Upper lobe of left lung (tissue), 4 donors: ENCODE results near the gene NDUFB7.

Experiments used
- CTCF ChIP-seq, 6 experiments: fragments of 450-650 bp in 4 of 6; fragments of 200-600 bp in 2 of 6; sonication (generic) in 2 of 6; IDR thresholded peaks; one replicate each; pipeline ENCODE4 v1.5.1; 2016 to 2019; ENCODE audit warnings: antibody characterized with exemption in 6 of 6
- EP300 ChIP-seq, 4 donors: sonication (generic); formaldehyde crosslinking; IDR thresholded peaks; one replicate each; pipeline ENCODE4 v1.5.1; 2017; ENCODE audit warnings: antibody characterized with exemption in 4 of 4, control low read depth in 2 of 4
- POLR2A ChIP-seq, 4 donors: fragments of 450-650 bp; IDR thresholded peaks; one replicate each; pipeline ENCODE4 v1.5.1; 2016 to 2017; ENCODE audit warnings: antibody characterized with exemption in 4 of 4, mild to moderate bottlenecking in 2 of 4

DNA sequence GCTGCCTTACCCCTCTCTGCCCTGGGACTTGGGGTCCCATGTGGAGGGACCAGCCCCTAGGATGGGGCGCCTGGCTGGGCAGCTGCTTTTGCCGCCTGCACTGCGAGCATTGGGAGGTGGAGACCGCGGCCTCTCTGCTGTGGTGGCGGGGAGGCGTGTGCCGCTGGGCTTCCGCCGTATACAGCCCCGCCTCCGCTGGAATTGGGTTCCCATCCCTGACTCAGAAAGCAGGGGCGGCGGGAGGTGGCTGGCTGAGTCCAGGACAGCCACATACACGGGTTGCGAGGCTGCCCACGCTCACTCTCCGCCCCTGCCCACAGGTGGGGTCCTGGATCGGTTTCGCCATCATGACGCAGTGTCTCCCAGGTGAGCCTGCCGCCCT, 6.6 kb downstream of the NDUFB7 start:
- TF ChIP-seq CTCF (IDR thresholded peaks at IDR 0.05), result no peak
- TF ChIP-seq POLR2A (IDR thresholded peaks at IDR 0.05), result no peak
- TF ChIP-seq EP300 (IDR thresholded peaks at IDR 0.05), result no peak
